Measurements from ENCODE around the gene FGF23. TPM values are rescaled to one million over a fixed set of nuclear protein-coding genes. Genes with fewer than 3 reads are reported as not detected.
"Not testable (repeated sequence)": the region's sequence is repeated elsewhere in the genome, so short reads cannot be mapped to it uniquely, and the experiment has no call there.

FGF23 gene
- not detected for total RNA-seq

- ATAC-seq (no peak), DNase-seq (ENCODE audit: low spot score) (no peak)
These were observed at the start of gene FGF23 for GRCh38 chr12:4379405-4379804. FGF23 (minus strand) TSS chr12:4379712; CDS start chr12:4379582, 130 bp downstream.

DNA sequence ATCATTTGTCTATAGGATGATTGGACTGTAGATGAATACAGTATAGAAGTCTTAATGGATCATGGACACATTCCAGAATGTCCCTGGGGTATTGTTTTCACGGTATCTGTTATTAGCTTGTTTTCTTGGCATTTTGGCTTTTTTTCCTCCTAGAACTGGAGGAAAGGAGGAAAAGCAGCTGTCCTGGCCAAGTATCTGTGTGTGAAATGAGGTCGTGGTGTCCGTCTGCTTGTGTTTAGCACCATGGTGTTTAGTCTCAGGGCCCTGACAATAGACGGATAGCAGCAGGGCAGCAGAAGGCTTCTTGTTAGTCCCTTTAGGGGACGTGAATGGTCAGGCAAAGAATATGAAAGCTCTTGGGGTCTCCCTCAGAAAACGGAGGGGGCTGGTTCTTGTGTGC is 44.9 kb upstream of the FGF23 start:
- DNase-seq (ENCODE audit: low spot score) (no peak), ATAC-seq (no peak)
- intact Hi-C loops (cut with DNase I) = no loop called here

More at GRCh38 chr12:4379405-4379804, at the start of gene FGF23:
- intact Hi-C loops (cut with DNase I) = no loop called here

GRCh38 chr12:4423528-4424195 is 44.1 kb upstream of the FGF23 start:
- ATAC-seq = no peak
- intact Hi-C loops (cut with DNase I) = no loop called here
- no peak for DNase-seq (ENCODE audit: low spot score)

DNA sequence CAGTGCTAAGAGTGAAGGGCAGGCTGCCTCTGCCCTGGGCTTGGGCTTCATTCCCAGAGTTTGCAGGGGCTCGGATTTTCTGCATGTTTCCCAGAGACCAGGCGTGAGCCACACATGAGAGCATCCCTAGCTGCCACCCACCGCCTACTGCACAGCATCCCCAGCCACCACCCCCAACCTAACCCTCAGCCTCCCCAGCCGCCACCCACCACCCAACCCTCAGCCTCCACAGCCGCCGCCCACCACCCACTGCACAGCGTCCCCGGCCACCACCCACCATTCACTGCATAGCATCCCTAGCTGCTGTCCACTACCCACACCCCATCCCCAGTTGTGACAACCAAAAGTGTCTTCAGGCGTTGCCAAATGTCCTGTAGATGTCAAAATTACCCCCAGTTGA is 43.5 kb upstream of the FGF23 start:
- ATAC-seq = no peak
- intact Hi-C loops (cut with DNase I) = no loop called here
- DNase-seq (ENCODE audit: low spot score) = no peak

DNA sequence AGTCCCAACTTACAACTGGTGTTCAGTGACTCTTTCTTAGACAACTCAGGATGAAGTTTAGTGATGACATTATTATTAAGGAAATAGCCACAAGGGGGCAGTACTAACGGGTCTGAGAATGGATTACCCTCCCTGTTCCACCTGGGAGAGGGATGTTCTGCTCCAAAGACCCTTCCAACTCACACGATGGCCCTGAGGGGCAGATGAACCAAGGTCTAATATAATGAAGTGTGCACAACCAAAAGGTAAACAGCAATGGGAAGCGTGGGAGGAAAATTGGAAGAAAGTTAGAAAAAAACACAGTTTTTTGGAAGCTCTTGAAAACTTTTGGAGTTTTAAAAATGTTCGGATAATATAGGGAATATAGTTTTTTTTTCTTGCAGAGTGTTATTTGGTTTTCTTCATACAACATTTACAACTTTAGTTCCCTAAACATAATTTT is 42.1 kb upstream of the FGF23 start:
- ATAC-seq (no peak), DNase-seq (ENCODE audit: low spot score) (no peak)
- intact Hi-C loops (cut with DNase I) = no loop called here

- ATAC-seq = no peak
- no peak for DNase-seq (ENCODE audit: low spot score)
- intact Hi-C loops (cut with DNase I) = no loop called here
These were observed 40.7 kb upstream of the FGF23 start for GRCh38 chr12:4420138-4420670.

DNA sequence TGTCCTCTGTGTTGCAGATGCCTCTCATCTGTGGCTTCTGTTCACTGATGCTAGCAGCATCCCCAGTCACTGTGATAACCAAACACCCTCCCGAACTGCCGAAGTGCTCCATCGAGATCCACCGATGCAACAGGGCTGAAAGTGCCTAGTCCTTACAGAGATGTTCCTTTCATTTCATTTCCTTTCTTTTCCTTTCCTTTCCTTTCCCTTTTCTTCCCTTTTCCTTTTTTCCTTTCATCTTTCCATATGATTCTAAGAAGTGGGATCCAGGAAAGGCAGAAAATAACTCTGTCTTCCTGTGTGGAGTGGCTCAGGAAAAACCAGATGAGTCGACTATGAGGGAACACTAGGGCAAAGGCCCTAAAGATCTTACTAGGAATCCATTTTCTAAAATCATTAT is 39.4 kb upstream of the FGF23 start:
- DNase-seq (ENCODE audit: low spot score) (no peak), ATAC-seq (no peak)
- intact Hi-C loops (cut with DNase I) = no loop called here

GRCh38 chr12:4417936-4418335 is 38.4 kb upstream of the FGF23 start:
- ATAC-seq = no peak
- intact Hi-C loops (cut with DNase I) = no loop called here
- no peak for DNase-seq (ENCODE audit: low spot score)

DNA sequence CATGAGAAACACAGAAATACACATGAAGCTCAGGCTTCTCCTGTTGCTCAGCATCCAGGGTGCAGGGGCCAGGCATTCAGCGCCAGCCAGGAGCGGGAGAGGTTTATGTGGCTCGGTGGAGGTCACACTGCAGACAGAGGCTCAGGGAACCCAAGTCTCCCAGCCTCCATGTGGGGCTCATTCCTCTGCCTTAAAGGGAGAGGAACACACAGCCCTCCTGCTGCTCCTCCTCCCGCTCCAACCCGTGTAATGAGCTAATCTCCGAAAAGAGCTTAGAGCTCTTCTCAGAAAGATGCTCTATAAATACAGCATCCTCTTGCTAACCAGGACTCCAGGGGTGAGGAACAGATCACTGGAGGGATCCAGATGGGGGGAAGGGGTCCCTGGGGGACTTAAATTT is 37.9 kb upstream of the FGF23 start:
- intact Hi-C loops (cut with DNase I) = no loop called here
- no peak for ATAC-seq
- DNase-seq (ENCODE audit: low spot score) = no peak

DNA sequence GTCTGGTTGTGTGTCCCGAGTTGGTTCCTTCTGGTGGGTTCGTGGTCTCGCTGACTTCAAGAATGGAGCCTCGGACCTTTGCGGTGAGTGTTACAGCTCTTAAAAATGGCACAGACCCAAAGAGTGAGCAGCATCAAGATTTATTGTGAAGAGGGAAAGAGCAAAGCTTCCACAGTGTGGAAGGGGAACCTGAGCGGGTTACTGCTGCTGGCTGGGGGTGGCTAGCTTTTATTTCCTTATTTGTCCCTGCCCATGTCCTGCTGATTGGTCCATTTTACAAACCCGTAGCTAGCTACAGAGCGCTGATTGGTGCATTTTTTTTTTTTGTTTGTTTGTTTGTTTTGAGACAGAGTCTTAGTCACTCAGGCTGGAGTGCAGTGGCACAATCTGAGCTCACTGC is 36.8 kb upstream of the FGF23 start:
- DNase-seq (ENCODE audit: low spot score) = no peak
- intact Hi-C loops (cut with DNase I) = no loop called here
- ATAC-seq = no peak

DNA sequence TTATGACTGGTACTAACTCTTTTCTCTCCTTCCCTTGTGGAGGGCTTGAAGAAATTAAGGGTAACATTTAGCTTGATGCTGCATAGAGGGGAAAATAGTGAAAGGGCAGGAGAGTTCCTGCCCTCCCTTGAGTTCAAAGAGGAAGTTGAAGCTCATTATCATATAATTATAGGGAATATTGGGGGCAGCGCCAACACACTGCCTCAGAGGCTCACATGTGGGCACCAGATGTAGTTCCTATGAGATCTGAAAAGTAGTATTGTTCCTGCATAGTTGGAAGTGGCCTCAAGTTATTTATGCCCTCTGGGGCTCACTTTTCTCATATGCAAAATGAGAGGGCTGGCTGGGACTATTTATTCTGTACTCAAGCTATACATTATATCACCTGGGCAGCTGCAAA is 33.0 kb upstream of the FGF23 start:
- DNase-seq (ENCODE audit: low spot score) (no peak), ATAC-seq (no peak)
- intact Hi-C loops (cut with DNase I) = no loop called here

DNA sequence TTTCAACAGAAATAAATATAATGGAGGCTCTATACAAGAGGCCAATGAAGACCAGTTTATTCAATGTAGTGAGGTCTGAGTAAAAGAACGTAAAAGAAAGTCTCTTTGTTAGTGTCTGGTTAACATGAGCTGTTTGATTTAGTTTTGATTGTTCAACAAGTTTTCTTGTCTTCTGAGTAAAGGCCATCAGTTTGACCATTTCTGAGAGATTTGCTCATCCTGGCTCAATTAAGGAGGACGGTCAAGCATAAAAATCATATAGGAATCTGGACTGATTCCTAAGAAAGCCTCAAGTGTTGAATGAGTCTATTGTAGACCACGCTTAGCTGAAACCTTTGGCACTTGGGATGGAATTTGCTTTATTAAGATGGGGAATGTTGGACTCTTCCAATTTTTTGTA is 32.5 kb upstream of the FGF23 start:
- DNase-seq (ENCODE audit: low spot score) (no peak), ATAC-seq (no peak)
- intact Hi-C loops (cut with DNase I) = no loop called here

DNA sequence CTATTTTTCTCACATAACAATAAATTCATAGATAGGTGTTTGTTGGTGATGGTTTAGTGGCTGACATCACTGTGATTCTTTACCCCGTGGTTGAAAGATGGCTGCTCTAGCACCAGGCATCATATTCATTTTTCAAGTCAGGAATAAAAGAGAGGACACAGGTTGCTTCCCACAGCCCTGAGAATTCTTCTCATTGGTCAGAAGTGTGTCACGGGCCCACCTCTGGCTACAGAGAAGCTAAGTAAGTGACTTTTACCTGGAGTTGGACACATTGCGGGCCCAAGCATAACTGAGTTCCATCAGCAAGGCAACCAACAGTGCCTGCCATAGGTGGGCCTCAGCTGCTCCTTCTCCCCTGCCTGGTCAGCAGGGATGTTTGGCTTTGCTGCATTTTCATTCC is 27.6 kb upstream of the FGF23 start:
- no peak for ATAC-seq

DNA sequence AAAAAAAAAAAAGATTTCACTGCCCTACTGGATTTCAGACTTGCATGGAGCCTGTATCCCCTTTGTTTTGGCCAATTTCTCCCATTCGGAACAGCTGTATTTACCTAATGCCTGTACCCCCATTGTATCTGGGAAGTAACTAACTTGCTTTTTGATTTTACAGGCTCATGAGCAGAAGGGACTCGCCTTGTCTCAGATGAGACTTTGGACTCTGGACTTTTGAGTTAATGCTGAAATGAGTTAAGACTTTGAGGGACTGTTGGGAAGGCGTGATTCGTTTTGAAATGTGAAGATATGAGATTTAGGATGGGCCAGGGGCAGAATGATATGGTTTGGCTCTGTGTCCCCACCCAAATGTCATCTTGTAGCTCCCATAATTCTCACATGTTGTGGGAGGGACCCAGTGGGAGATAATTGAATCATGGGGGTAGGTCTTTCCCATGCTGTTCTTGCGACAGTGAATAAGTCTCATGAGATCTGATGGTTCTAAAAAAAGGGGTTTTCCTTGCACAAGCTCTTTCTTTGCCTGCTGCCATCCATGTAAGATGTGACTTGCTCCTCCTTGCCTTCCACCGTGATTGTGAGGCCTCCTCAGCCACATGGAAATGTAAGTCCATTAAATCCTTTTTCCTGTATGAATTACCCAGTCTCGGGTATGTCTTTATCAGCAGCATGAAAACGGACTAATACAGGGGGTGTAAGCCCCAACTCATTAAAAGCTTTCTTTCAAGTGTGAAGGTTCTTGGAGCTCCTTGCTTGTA is 25.5 kb upstream of the FGF23 start:
- DNase-seq (ENCODE audit: low spot score); intact Hi-C loops (cut with DNase I); ATAC-seq: not testable (repeated sequence)

More for the DNA sequence above, 27.6 kb upstream of the FGF23 start:
- intact Hi-C loops (cut with DNase I) = no loop called here
- no peak for DNase-seq (ENCODE audit: low spot score)

- intact Hi-C loops (cut with DNase I) = no loop called here
- no peak for DNase-seq (ENCODE audit: low spot score)
- no peak for ATAC-seq
These were observed 23.5 kb upstream of the FGF23 start for GRCh38 chr12:4402996-4403395.

DNA sequence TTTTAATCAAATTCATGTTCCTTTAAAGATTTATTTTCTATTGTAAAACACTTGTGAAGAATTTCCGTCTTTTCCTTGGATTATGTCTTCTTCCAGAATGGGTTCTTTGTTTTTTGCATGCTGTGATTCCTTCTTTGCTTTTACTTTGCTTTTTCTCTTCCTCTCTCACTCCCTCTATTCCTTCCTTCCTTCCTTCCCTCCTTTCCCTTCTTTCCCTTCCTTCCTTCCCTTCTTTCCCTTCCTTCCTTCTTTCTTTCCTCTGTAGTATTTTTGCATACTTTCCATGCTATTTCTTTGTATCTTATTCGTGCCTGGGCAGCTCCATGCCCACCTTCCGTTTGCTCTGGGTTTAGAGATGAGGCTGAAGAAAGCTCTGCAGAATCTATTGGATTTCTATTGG is 21.6 kb upstream of the FGF23 start:
- no peak for ATAC-seq
- intact Hi-C loops (cut with DNase I) = no loop called here
- no peak for DNase-seq (ENCODE audit: low spot score)

DNA sequence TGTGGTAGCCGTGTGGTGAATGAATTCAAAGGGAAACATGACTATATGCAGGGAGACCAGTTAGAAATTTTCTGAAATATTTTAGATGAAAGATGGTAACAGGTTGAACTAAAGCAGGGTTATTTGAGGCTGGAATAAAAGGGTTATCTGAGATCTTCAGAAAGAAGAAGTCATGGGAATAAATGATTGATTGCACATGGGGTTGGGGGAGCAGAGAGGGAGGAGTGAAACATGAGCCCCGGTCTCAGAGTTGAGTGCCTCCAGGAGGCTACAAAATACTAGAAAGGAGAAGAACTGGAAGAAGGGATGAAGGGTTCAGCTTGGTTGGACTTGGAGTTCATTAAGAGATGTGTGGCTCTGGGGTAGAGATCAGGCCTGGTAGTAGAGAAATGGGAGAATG is 16.3 kb upstream of the FGF23 start:
- DNase-seq (ENCODE audit: low spot score) = no peak
- intact Hi-C loops (cut with DNase I) = no loop called here
- no peak for ATAC-seq

DNA sequence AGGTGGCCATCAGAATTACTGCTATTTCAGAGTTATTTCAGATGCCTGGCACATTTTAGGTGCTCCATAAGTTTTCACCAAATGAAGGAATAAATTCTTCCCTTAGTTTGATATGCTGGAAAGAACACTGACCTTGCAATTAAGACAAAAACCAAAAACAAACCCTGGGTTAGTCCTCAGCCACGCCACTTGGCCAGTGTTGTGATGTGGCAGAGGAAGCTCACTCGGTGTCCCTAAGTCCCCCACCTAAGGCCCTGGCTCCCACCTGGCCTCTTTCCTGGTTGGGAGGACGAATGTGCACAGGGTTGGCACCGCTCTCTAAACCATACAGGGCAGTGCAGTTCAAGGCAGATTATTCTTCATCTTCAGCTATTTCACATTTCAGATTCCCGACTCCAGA is 13.7 kb upstream of the FGF23 start:
- no peak for ATAC-seq
- DNase-seq (ENCODE audit: low spot score) = no peak
- intact Hi-C loops (cut with DNase I) = no loop called here

- no peak for DNase-seq (ENCODE audit: low spot score)
- ATAC-seq = no peak
- intact Hi-C loops (cut with DNase I) = no loop called here
These were observed 12.8 kb upstream of the FGF23 start for GRCh38 chr12:4392223-4392742.

DNA sequence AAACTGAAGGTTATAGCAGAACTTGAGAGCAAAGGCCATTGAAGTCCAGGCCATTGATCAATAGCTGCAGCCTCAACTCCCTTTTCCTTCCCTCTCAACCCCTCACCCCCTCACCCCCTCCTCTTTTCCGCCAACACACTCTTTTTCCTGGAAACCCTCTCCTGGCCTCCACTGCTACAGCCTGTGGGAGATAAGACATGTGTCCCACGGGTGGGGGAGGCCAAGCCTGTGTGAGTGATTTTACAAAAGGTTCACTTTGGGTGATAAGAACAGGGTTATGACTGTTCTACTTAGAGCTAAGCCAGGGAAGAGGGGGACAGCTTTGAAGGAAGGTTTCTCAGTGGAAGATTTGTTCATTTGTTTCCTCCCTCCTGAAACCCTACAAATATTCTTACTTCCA is 9.2 kb upstream of the FGF23 start:
- intact Hi-C loops (cut with DNase I) = no loop called here
- ATAC-seq = no peak
- no peak for DNase-seq (ENCODE audit: low spot score)
